ENCODE results near the gene SNX11. TPM values are rescaled to one million over a fixed set of nuclear protein-coding genes. Genes with fewer than 3 reads are reported as not detected.

The SNX11 gene
- total and polyA plus RNA-seq, 2 donors (not counting 1 experiment from before 2014, with no cell fraction given), result 12.6 to 17.7 TPM

GRCh38 chr17:48144976-48145798 is 37.6 kb downstream of the SNX11 start:
- Histone ChIP-seq H3K9ac (ENCODE audit: insufficient read depth, low read length) (no peak overlapping the region), H2AFZ (ENCODE audit: low read length) (no peak overlapping the region), H4K20me1 (ENCODE audit: control insufficient read depth, extremely low read depth, insufficient read depth, low read length) (no peaks in the 10 kb centered on the region), H3K27ac (ENCODE audit: insufficient read depth, low read length) (no peak overlapping the region), H3K4me1 (ENCODE audit: control insufficient read depth, extremely low read depth, insufficient read depth, low read length) (no peaks in the 10 kb centered on the region), H3K36me3 (ENCODE audit: control insufficient read depth, insufficient read depth, low read length) (no peaks in the 10 kb centered on the region), H3K27me3 (ENCODE audit: control insufficient read depth, insufficient read depth, low read length) (peaks cover 58% of the 10 kb centered on the region), H3K4me2 (ENCODE audit: extremely low read depth, insufficient read depth, low read length) (no peak overlapping the region), H3K9me3 (ENCODE audit: control insufficient read depth, insufficient read depth, low read depth, low read length) (no peaks in the 10 kb centered on the region), H3K79me2 (ENCODE audit: control insufficient read depth, insufficient read depth, low read length) (no peaks in the 10 kb centered on the region), H3K4me3 (replicated peaks in 1 of 4; ENCODE audit: control extremely low read depth in 1 of 4, insufficient read depth in 1 of 4, low read depth in 3 of 4, low read length in 4 of 4) (no peak overlapping the region)
- no peak for DNase-seq (ENCODE audit: low read depth in 2 of 2)
- TF ChIP-seq EZH2 (IDR thresholded peaks at IDR 0.05; ENCODE audit: low read length, missing control alignments) (no peak), CTCF (conservative IDR thresholded peaks at IDR 0.05 in 1 of 2, IDR thresholded peaks at IDR 0.05 in 1 of 2; ENCODE audit: low read depth in 1 of 2, low read length in 2 of 2) (no peak)

- Histone ChIP-seq H3K4me2 (ENCODE audit: extremely low read depth, insufficient read depth, low read length) (no peak overlapping the region), H3K4me3 (replicated peaks in 1 of 4; ENCODE audit: control extremely low read depth in 1 of 4, insufficient read depth in 1 of 4, low read depth in 3 of 4, low read length in 4 of 4) (no peak overlapping the region), H3K9ac (ENCODE audit: insufficient read depth, low read length) (no peak overlapping the region), H4K20me1 (ENCODE audit: control insufficient read depth, extremely low read depth, insufficient read depth, low read length) (no peaks in the 10 kb centered on the region), H3K9me3 (ENCODE audit: control insufficient read depth, insufficient read depth, low read depth, low read length) (no peaks in the 10 kb centered on the region), H3K4me1 (ENCODE audit: control insufficient read depth, extremely low read depth, insufficient read depth, low read length) (no peaks in the 10 kb centered on the region), H3K27me3 (ENCODE audit: control insufficient read depth, insufficient read depth, low read length) (peaks cover 60% of the 10 kb centered on the region), H3K27ac (ENCODE audit: insufficient read depth, low read length) (no peak overlapping the region), H3K79me2 (ENCODE audit: control insufficient read depth, insufficient read depth, low read length) (no peaks in the 10 kb centered on the region), H2AFZ (ENCODE audit: low read length) (no peak overlapping the region), H3K36me3 (ENCODE audit: control insufficient read depth, insufficient read depth, low read length) (no peaks in the 10 kb centered on the region)
- no peak for DNase-seq (ENCODE audit: low read depth in 2 of 2)
- no peak for TF ChIP-seq CTCF (conservative IDR thresholded peaks at IDR 0.05 in 1 of 2, IDR thresholded peaks at IDR 0.05 in 1 of 2; ENCODE audit: low read depth in 1 of 2, low read length in 2 of 2)
- no peak for TF ChIP-seq EZH2 (IDR thresholded peaks at IDR 0.05; ENCODE audit: low read length, missing control alignments)
These were observed 40.6 kb downstream of the SNX11 start for GRCh38 chr17:48148029-48148770.
